Stimulated activated CD8-positive, alpha-beta memory T cell treated with anti-CD3 and anti-CD28 coated beads, Interleukin-15, amount 100 ng/mL, for 4 hours (primary cell): Measurements from ENCODE around the gene CDH3.

Experiments used
- DNase-seq, 2 donors: peaks; one replicate each; pipeline ENCODE4 v3.0.0-alpha.2; 2020; ENCODE audit warnings: low read depth in 2 of 2

Gene CDH3

DNA sequence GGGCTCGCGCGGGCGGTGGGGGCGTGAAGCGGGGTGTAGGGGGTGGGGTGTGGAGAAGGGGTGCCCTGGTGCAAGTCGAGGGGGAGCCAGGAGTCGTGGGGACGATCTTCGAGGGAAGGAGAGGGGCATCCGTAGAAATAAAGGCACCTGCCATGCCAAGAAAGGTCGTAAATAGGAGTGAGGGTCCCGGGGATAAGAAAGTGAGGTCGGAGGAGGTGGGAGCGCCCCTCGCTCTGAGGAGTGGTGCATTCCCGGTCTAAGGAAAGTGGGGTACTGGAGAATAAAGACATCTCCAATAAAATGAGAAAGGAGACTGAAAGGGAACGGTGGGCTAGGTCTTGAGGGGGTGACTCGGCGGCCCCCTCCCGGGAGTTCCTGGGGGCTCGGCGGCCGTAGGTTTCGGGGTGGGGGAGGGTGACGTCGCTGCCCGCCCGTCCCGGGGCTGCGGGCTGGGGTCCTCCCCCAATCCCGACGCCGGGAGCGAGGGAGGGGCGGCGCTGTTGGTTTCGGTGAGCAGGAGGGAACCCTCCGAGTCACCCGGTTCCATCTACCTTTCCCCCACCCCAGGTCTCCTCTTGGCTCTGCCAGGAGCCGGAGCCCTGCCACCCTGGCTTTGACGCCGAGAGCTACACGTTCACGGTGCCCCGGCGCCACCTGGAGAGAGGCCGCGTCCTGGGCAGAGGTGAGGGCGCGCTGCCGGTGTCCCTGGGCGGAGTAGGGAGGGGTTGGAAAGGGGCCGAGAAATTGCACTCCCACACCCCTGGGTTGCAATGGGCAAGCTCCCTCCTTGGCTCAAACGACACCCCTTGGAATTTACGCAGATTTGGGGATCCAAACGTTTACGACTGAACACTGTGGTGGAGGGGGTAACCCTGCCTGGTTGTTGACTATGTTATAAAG lies 92.9 kb downstream of the CDH3 start:
- DNase-seq, result no peak

DNA sequence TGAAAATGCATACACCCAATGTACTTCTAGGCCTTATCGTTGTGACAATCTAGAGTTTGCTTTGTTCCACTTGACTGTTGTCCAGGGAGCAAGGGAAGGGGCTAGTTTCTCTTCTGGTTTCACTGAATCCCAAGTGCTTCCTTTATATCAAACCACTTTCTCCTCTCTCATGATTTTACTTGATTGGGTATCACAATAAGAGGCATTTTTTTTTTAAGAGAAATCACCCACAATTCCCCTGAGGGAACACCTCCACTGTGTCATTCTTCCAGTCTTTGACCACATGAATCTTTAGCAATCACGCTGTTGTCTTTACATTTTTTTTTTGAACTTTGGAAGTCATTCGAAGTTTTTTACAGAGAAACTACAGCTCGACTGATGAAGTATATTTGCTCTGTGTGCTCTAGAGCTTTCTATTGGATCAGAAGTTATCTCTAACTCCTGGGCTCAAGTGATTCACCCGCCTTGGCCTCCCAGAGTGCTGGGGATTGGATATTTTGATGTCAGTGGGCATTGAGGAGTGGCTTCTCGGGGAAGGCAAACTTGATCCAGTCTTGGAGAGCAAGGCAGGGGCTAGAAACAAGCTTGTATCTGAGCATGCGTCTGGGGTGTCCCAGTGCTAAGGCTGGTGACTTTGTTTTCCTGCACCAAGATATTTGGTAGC lies 95.0 kb downstream of the CDH3 start:
- DNase-seq, result no peak

- DNase-seq, result no peak
Measured at GRCh38 chr16:68740628-68741346, 95.7 kb downstream of the CDH3 start.

GRCh38 chr16:68743664-68744063 lies 98.6 kb downstream of the CDH3 start:
- no peak for DNase-seq

- no peak for DNase-seq
Measured at GRCh38 chr16:68744744-68745280, 99.7 kb downstream of the CDH3 start.

- no peak for DNase-seq
Measured at GRCh38 chr16:68746951-68747350, 101.8 kb downstream of the CDH3 start.

GRCh38 chr16:68749432-68749831 lies 104.3 kb downstream of the CDH3 start:
- no peak for DNase-seq
